Osteoblast (primary cell): ENCODE measurements around the gene VIT. TPM values are rescaled to one million over a fixed set of nuclear protein-coding genes. Genes with fewer than 3 reads are reported as not detected.

Source experiments
- DNase-seq: peaks from one replicate; pipeline ENCODE4 v3.0.0; 2011; ENCODE audit warnings: low spot score, mixed read lengths; ENCODE audit not compliant: insufficient read length; ENCODE audit errors: missing footprints
- H2AFZ ChIP-seq: 2 replicates; pipeline ENCODE4 v1.6.0; 2011; ENCODE audit warnings: mild to moderate bottlenecking, low read length
- H3K27ac ChIP-seq: 2 replicates; pipeline ENCODE4 v1.5.1; 2011; ENCODE audit warnings: mild to moderate bottlenecking, low read depth, low read length, moderate library complexity
- H3K27me3 ChIP-seq: 2 replicates; pipeline ENCODE4 v1.6.0; 2012; ENCODE audit warnings: mild to moderate bottlenecking, control low read depth, inconsistent platforms, low read length, moderate library complexity; ENCODE audit not compliant: insufficient read depth
- H3K36me3 ChIP-seq: 2 replicates; pipeline ENCODE4 v1.5.1; 2011; ENCODE audit warnings: mild to moderate bottlenecking, low read length, control low read depth, moderate library complexity; ENCODE audit not compliant: insufficient read depth
- H3K4me1 ChIP-seq: 2 replicates; pipeline ENCODE4 v1.5.1; 2011; ENCODE audit warnings: mild to moderate bottlenecking, low read length, control low read depth, moderate library complexity; ENCODE audit not compliant: insufficient read depth
- H3K4me2 ChIP-seq: 2 replicates; pipeline ENCODE4 v1.6.0; 2011; ENCODE audit warnings: mild to moderate bottlenecking, low read length; ENCODE audit not compliant: insufficient read depth
- H3K4me3 ChIP-seq: fragments of 200-600 bp; sonication (generic); 3 replicates; pipeline ENCODE4 v1.5.1; 2012; ENCODE audit warnings: mild to moderate bottlenecking, low read length, inconsistent platforms; ENCODE audit not compliant: insufficient read depth
- H3K79me2 ChIP-seq: 2 replicates; pipeline ENCODE4 v1.6.0; 2012; ENCODE audit warnings: mild to moderate bottlenecking, low read length, control low read depth, inconsistent platforms; ENCODE audit not compliant: insufficient read depth
- H3K9me3 ChIP-seq: 2 replicates; pipeline ENCODE4 v1.5.1; 2011; ENCODE audit warnings: low read depth, low read length, control low read depth
- H4K20me1 ChIP-seq: 2 replicates; pipeline ENCODE4 v1.6.0; 2012; ENCODE audit warnings: mild to moderate bottlenecking, low read length, control low read depth; ENCODE audit not compliant: insufficient read depth
- total RNA-seq: library from RNA; depleted of rRNA; stranded (reverse); fragments of >200 nt; gene quantifications from 2 replicates; pipeline ENCODE4 v1.2.3, GENCODE V29; 2012
- TF ChIP-seq, protein P1 (sequence below): IDR thresholded peaks from 2 replicates; pipeline ENCODE4 v1.5.1; 2011; ENCODE audit warnings: mild to moderate bottlenecking, low read depth, low read length, moderate library complexity; ENCODE audit errors: extremely low read depth

VIT gene
- total RNA-seq, 1 donor = 31.1 TPM

DNA sequence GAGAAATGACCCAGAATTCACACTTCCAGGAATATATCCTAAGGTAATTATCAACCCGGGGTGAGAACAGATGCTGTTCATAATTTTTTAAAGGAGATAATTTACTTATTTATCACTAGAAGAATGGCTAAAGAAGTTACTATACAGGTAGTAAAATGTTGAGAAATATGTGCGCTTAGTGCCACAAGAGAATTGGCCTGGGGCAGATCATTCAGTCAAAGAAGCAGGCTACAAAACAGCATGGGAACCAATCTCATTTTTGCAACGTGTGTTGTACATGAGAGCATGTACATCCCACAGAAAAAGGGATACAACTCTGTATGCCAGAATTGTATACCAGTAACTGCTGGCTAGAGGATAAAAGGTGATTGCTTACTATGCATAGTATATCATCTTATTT, 75.2 kb downstream of the VIT start:
- no peaks in the 10 kb centered on the region for H3K79me2 ChIP-seq
- no peak overlapping the region for H3K4me3 ChIP-seq
- no peak overlapping the region for H3K4me2 ChIP-seq
- H3K9me3 ChIP-seq = no peaks in the 10 kb centered on the region
- no peaks in the 10 kb centered on the region for H3K36me3 ChIP-seq
- peak; percentile 32 for DNase-seq
- TF ChIP-seq, protein P1, sequence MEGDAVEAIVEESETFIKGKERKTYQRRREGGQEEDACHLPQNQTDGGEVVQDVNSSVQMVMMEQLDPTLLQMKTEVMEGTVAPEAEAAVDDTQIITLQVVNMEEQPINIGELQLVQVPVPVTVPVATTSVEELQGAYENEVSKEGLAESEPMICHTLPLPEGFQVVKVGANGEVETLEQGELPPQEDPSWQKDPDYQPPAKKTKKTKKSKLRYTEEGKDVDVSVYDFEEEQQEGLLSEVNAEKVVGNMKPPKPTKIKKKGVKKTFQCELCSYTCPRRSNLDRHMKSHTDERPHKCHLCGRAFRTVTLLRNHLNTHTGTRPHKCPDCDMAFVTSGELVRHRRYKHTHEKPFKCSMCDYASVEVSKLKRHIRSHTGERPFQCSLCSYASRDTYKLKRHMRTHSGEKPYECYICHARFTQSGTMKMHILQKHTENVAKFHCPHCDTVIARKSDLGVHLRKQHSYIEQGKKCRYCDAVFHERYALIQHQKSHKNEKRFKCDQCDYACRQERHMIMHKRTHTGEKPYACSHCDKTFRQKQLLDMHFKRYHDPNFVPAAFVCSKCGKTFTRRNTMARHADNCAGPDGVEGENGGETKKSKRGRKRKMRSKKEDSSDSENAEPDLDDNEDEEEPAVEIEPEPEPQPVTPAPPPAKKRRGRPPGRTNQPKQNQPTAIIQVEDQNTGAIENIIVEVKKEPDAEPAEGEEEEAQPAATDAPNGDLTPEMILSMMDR = no peak
- H4K20me1 ChIP-seq = no peaks in the 10 kb centered on the region
- H3K27me3 ChIP-seq = no peaks in the 10 kb centered on the region
- no peak overlapping the region for H3K27ac ChIP-seq
- no peaks in the 10 kb centered on the region for H3K4me1 ChIP-seq
- no peak overlapping the region for H2AFZ ChIP-seq

DNA sequence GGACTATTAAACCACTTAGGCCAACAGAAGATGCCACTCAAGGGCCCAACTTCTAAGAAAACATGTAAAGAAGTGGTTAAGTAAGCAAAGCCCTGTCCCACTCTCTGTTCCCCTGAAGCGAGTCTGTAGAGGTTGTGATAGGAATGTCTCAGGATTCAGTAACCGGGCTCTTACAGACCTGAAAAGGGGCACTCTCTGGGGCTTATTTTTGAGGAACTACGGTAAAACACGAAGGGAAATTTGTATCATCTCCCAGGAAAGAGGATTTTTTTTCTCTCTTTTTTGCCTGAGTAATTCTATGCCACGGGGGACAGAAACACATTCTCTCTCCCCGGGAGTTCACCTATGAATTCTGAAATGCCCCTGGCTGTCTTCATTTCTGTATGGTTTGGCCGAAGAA, 77.4 kb downstream of the VIT start:
- H3K79me2 ChIP-seq = no peaks in the 10 kb centered on the region
- no peak overlapping the region for H3K4me3 ChIP-seq
- H2AFZ ChIP-seq = no peak overlapping the region
- no peak overlapping the region for H3K4me2 ChIP-seq
- no peaks in the 10 kb centered on the region for H3K27me3 ChIP-seq
- no peaks in the 10 kb centered on the region for H3K4me1 ChIP-seq
- TF ChIP-seq, protein P1 = no peak
- no peak overlapping the region for H3K27ac ChIP-seq
- H4K20me1 ChIP-seq = no peaks in the 10 kb centered on the region
- H3K9me3 ChIP-seq = no peaks in the 10 kb centered on the region
- no peaks in the 10 kb centered on the region for H3K36me3 ChIP-seq
- DNase-seq = no peak

- Histone ChIP-seq H2AFZ (no peak overlapping the region), H3K9me3 (no peaks in the 10 kb centered on the region), H3K4me1 (peaks cover 6% of the 10 kb centered on the region), H3K36me3 (no peaks in the 10 kb centered on the region), H3K4me3 (no peak overlapping the region), H3K27ac (no peak overlapping the region), H3K4me2 (no peak overlapping the region), H3K79me2 (no peaks in the 10 kb centered on the region), H4K20me1 (no peaks in the 10 kb centered on the region), H3K27me3 (no peaks in the 10 kb centered on the region)
- DNase-seq = peak; percentile 49
- TF ChIP-seq, protein P1 = no peak
Observed at GRCh38 chr2:36775261-36775660, 78.8 kb downstream of the VIT start.

DNA sequence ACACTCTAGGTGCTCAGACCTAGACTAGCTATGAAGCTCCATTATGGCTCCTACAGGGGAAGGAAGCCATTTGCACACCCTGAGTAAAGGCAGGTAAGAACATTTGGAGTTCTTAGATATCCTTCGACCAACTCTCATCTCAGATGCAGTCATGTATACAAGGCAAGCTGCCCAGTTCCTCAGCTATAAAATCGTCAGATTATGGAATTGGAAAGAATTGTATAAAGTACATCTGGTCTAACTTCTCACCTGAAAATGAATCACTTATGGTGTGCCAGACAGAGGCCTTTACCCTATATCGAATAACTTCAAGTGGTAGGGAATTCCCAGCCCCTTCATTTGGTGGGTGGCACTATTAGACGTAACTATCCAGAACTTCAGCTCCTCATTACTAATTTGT, 79.3 kb downstream of the VIT start:
- Histone ChIP-seq H3K36me3 (no peaks in the 10 kb centered on the region), H3K9me3 (no peaks in the 10 kb centered on the region), H3K79me2 (no peaks in the 10 kb centered on the region), H3K4me1 (peaks cover 6% of the 10 kb centered on the region), H3K4me2 (no peak overlapping the region), H3K4me3 (no peak overlapping the region), H4K20me1 (no peaks in the 10 kb centered on the region), H2AFZ (no peak overlapping the region), H3K27me3 (no peaks in the 10 kb centered on the region), H3K27ac (no peak overlapping the region)
- TF ChIP-seq, protein P1 = no peak
- peak; percentile 5 for DNase-seq
